ENCODE results near the gene RTKN. TPM values are rescaled to one million over a fixed set of nuclear protein-coding genes. Genes with fewer than 3 reads are reported as not detected.

Gene RTKN
- total and polyA plus RNA-seq, 10 of the 15 experiments (the other 5 are each of a cell fraction or from before 2014, with no cell fraction given): 0.50 to 12.3 (median 5.4) TPM

DNA sequence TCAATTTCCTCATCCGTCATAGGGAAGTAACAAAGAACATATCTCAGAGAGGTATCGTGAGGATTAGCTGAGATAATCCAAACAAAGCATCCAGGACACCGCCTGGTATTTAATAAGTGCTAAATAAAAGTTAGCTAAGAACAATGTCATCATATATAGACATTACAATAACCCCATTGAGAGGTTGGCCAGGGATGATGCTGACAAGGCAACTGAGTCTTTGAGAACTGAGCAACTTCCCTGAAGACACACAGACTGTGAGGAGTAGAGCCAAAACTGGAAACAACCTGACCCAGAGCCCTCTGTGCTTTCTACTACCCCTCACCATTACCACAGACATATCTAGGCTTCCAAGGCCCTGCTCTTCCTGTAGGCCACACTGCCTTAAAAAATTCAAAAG lies 60.0 kb downstream of the RTKN start (continued):
- TF ChIP-seq, protein P1, sequence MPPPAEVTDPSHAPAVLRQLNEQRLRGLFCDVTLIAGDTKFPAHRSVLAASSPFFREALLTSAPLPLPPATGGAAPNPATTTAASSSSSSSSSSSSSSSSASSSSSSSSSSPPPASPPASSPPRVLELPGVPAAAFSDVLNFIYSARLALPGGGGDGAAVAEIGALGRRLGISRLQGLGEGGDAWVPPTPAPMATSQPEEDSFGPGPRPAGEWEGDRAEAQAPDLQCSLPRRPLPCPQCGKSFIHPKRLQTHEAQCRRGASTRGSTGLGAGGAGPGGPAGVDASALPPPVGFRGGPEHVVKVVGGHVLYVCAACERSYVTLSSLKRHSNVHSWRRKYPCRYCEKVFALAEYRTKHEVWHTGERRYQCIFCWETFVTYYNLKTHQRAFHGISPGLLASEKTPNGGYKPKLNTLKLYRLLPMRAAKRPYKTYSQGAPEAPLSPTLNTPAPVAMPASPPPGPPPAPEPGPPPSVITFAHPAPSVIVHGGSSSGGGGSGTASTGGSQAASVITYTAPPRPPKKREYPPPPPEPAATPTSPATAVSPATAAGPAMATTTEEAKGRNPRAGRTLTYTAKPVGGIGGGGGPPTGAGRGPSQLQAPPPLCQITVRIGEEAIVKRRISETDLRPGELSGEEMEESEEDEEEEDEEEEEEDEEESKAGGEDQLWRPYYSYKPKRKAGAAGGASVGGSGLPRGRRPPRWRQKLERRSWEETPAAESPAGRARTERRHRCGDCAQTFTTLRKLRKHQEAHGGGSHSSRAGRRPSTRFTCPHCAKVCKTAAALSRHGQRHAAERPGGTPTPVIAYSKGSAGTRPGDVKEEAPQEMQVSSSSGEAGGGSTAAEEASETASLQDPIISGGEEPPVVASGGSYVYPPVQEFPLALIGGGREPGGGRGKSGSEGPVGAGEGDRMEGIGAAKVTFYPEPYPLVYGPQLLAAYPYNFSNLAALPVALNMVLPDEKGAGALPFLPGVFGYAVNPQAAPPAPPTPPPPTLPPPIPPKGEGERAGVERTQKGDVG (CRISPR knock-in tag; IDR thresholded peaks at IDR 0.05): no peak
- TF ChIP-seq SP1 (IDR thresholded peaks at IDR 0.05; ENCODE audit: low read depth, low read length) (no peak), IRF4 (IDR thresholded peaks at IDR 0.05; ENCODE audit: low read depth, low read length) (no peak)

DNA sequence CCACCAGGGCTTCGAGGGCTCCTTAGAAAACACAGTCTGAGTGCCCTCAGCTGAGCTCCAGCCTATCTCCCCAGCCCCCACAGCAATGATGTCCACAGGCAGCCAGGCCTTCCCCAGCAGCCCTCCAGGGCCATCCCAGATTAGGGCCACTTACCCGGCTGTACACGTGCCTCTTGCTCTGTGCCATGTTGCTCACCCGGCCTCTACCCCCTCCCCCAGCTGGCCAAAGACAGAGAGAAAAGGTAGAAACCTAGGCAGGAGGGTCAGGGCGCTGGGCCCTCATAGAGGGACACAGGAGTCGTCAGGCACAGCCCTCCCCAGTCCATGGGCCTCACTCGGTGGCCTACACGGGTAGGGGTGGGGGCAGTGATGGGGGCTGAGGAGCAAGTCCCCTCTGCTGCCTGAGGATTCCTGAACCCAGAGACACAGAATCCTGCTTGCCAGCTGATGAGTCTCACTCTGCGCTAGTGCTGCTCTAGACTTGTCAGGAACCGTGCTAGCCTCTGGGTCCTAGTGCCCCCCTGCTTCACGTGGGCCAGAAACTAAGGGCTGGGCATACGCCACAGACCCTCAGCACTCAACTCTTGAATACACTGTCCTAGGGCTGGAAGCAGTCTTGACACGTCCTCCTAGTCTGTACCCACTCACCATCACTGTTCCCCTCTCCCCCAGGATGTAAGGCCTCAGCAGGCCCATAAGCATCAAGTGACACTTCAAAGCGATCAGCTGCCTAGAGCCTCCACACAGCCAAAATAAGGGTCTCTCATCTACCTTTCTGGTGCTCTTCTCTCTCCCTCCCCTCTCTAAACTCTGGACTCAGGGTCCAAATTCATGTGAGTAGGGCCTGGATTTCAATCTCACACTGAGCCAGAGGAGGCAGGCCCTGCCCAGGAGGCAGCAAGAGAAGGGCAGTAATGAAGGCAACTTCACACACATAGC lies 61.6 kb downstream of the RTKN start, which contains the start of gene DCTN1:
TSS of gene DCTN1 (minus strand) at position 461 of the 939 bp plus-strand sequence. CDS start at position 187, 274 bp downstream.
- BruUV-seq (replicated peaks): no TSS peak
- H3K9ac ChIP-seq (ENCODE audit: control insufficient read depth, insufficient read depth, low read length): no peak within 1 kb of the TSS
- TF ChIP-seq, protein P2, sequence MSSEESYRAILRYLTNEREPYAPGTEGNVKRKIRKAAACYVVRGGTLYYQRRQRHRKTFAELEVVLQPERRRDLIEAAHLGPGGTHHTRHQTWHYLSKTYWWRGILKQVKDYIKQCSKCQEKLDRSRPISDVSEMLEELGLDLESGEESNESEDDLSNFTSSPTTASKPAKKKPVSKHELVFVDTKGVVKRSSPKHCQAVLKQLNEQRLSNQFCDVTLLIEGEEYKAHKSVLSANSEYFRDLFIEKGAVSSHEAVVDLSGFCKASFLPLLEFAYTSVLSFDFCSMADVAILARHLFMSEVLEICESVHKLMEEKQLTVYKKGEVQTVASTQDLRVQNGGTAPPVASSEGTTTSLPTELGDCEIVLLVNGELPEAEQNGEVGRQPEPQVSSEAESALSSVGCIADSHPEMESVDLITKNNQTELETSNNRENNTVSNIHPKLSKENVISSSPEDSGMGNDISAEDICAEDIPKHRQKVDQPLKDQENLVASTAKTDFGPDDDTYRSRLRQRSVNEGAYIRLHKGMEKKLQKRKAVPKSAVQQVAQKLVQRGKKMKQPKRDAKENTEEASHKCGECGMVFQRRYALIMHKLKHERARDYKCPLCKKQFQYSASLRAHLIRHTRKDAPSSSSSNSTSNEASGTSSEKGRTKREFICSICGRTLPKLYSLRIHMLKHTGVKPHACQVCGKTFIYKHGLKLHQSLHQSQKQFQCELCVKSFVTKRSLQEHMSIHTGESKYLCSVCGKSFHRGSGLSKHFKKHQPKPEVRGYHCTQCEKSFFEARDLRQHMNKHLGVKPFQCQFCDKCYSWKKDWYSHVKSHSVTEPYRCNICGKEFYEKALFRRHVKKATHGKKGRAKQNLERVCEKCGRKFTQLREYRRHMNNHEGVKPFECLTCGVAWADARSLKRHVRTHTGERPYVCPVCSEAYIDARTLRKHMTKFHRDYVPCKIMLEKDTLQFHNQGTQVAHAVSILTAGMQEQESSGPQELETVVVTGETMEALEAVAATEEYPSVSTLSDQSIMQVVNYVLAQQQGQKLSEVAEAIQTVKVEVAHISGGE (CRISPR knock-in tag; IDR thresholded peaks at IDR 0.05): no peak
- no peak for TF ChIP-seq BACH1 (IDR thresholded peaks at IDR 0.05; ENCODE audit: borderline replicate concordance)
- TF ChIP-seq, protein P3, sequence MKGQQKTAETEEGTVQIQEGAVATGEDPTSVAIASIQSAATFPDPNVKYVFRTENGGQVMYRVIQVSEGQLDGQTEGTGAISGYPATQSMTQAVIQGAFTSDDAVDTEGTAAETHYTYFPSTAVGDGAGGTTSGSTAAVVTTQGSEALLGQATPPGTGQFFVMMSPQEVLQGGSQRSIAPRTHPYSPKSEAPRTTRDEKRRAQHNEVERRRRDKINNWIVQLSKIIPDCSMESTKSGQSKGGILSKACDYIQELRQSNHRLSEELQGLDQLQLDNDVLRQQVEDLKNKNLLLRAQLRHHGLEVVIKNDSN (IDR thresholded peaks at IDR 0.05; ENCODE audit: borderline replicate concordance, extremely low read length, insufficient read depth, low read depth, low read length): peak; percentile 52
- no peak for TF ChIP-seq MYC (IDR thresholded peaks at IDR 0.05; ENCODE audit: insufficient read depth, insufficient read length, insufficient replicate concordance, low read length, severe bottlenecking)
- TF ChIP-seq, protein P4, sequence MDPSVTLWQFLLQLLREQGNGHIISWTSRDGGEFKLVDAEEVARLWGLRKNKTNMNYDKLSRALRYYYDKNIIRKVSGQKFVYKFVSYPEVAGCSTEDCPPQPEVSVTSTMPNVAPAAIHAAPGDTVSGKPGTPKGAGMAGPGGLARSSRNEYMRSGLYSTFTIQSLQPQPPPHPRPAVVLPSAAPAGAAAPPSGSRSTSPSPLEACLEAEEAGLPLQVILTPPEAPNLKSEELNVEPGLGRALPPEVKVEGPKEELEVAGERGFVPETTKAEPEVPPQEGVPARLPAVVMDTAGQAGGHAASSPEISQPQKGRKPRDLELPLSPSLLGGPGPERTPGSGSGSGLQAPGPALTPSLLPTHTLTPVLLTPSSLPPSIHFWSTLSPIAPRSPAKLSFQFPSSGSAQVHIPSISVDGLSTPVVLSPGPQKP (IDR thresholded peaks at IDR 0.05; ENCODE audit: low read depth, low read length): no peak
- no peak for TF ChIP-seq GABPA (IDR thresholded peaks at IDR 0.05; ENCODE audit: low read depth)

More for the DNA sequence above, 61.6 kb downstream of the RTKN start, which contains the start of gene DCTN1:
- FAIRE-seq (peak; percentile 74), ATAC-seq (peak; percentile 83), DNase-seq (ENCODE audit: low read depth, low spot score) (no peak)
- H3K79me2 ChIP-seq (ENCODE audit: control insufficient read depth, insufficient read depth, low read length): peaks cover 11% of the 10 kb centered on the region
- H3K9me3 ChIP-seq (replicated peaks; ENCODE audit: control insufficient read depth, insufficient read depth, low read length): no peaks in the 10 kb centered on the region
- H3K4me1 ChIP-seq (ENCODE audit: control insufficient read depth, insufficient read depth, low read length): no peaks in the 10 kb centered on the region; the same call in 1 of the 2 replicates
- no peaks in the 10 kb centered on the region for H3K27me3 ChIP-seq (replicated peaks in 1 of 2; ENCODE audit: control insufficient read depth in 2 of 2, insufficient read depth in 2 of 2, low read length in 1 of 2)
- H3K4me2 ChIP-seq (ENCODE audit: control insufficient read depth, insufficient read depth): peak within 1 kb of the TSS; percentile 27; the same call in 1 of the 2 replicates
- in situ Hi-C loops (cut with MboI): no loop called here
- H3K36me3 ChIP-seq (ENCODE audit: control insufficient read depth in 2 of 2, insufficient read depth in 2 of 2, low read length in 1 of 2): peaks cover 4 to 15% of the 10 kb centered on the region in 2 experiments; a peak in 3 of 4 replicates
- 79% methylated on average over 14 of the region's 14 CpGs for WGBS (ENCODE audit: insufficient coverage, insufficient replicate concordance, low lambda C conversion rate, missing lambda C conversion rate)
- intact Hi-C loops (cut with micrococcal nuclease; ENCODE audit: unreplicated experiment): no loop called here
- no peak within 1 kb of the TSS for H3K4me3 ChIP-seq
- H2AFZ ChIP-seq (ENCODE audit: control insufficient read depth, low read depth, low read length): no peak within 1 kb of the TSS
- H4K20me1 ChIP-seq (ENCODE audit: control insufficient read depth, insufficient read depth): peaks cover 7% of the 10 kb centered on the region; the same call in 1 of the 2 replicates
- ChIA-PET RAD21 (ENCODE audit: unreplicated experiment) (no interaction called here), CTCF (interaction anchor here (0.6 to 1.9 kb wide), 3 partner anchors 12 to 46 kb away, joined by 3 to 12 read pairs (median 8); no protein-coding TSS in a partner anchor), SMC1A (ENCODE audit: uncharacterized antibody, unreplicated experiment) (interaction anchor here (1.1 to 1.5 kb wide), 2 partner anchors 9 to 11 kb away, joined by 7 to 10 read pairs; no protein-coding TSS in a partner anchor), POLR2A (no interaction called here)
- no peak within 1 kb of the TSS for H3K27ac ChIP-seq (ENCODE audit: control insufficient read depth, insufficient read depth)
